GM18511 (cell line): Measurements from ENCODE around the gene CCDC40.

Experiments used
- ATAC-seq: cut with Tn5 transposase; IDR thresholded peaks from one replicate; pipeline ENCODE4 v1.9.1; 2021; ENCODE audit warnings: mild to moderate bottlenecking, moderate library complexity; ENCODE audit not compliant: unreplicated experiment

The CCDC40 gene

GRCh38 chr17:80130992-80131391 lies 94.5 kb downstream of the CCDC40 start:
- ATAC-seq = no peak

GRCh38 chr17:80132906-80133625 lies 96.6 kb downstream of the CCDC40 start:
- ATAC-seq = no peak

GRCh38 chr17:80133626-80133970 lies 97.2 kb downstream of the CCDC40 start:
- no peak for ATAC-seq

- no peak for ATAC-seq
These were observed 100.7 kb downstream of the CCDC40 start for GRCh38 chr17:80137131-80137530.

- no peak for ATAC-seq
These were observed 102.5 kb downstream of the CCDC40 start for GRCh38 chr17:80138856-80139426.

- no peak for ATAC-seq
These were observed 105.2 kb downstream of the CCDC40 start for GRCh38 chr17:80141463-80142165.

GRCh38 chr17:80142929-80143328 lies 106.5 kb downstream of the CCDC40 start:
- no peak for ATAC-seq

GRCh38 chr17:80145076-80146075 lies 108.9 kb downstream of the CCDC40 start:
- ATAC-seq = no peak

GRCh38 chr17:80146121-80147034 lies 109.9 kb downstream of the CCDC40 start:
- peak; percentile 30 for ATAC-seq

- peak; percentile 84 for ATAC-seq
These were observed 110.8 kb downstream of the CCDC40 start, which contains the start of gene EIF4A3 for GRCh38 chr17:80147035-80147822. EIF4A3 (minus strand) TSS chr17:80147128; CDS start chr17:80146961, 167 bp downstream.
